Measurements from ENCODE around the gene BCL6.

DNA sequence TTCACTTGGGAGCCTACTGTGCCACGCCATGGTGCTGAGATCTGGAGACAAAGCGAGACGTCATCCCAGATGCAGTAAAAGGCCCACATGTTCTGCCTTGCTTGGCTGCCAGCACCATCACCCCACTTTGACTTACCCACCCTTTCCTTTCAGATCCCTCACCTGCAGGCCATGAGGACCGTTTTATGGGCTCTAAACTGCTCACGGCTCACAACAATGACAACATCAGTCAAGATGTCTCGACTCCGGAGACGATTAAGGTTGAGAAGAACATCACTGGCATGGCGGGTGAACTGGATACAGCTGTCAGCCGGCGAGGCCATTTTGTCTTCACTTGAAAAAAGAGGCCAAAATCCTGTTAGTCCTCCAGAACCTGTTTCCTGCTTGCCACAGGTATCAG is 11.9 kb downstream of the BCL6 start:
- no peak for TF ChIP-seq CTBP1 (IDR thresholded peaks at IDR 0.05; ENCODE audit: borderline replicate concordance)
- TF ChIP-seq, protein P1, sequence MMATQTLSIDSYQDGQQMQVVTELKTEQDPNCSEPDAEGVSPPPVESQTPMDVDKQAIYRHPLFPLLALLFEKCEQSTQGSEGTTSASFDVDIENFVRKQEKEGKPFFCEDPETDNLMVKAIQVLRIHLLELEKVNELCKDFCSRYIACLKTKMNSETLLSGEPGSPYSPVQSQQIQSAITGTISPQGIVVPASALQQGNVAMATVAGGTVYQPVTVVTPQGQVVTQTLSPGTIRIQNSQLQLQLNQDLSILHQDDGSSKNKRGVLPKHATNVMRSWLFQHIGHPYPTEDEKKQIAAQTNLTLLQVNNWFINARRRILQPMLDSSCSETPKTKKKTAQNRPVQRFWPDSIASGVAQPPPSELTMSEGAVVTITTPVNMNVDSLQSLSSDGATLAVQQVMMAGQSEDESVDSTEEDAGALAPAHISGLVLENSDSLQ (IDR thresholded peaks at IDR 0.05), result no peak
